Liver (tissue), 9 donors: ENCODE results near the gene FBXO38. TPM values are rescaled to one million over a fixed set of nuclear protein-coding genes. Genes with fewer than 3 reads are reported as not detected.

Source experiments
- DNase-seq: peaks from one replicate; pipeline ENCODE4 v3.0.0-alpha.2; 2017; ENCODE audit warnings: low spot score
- H3K27ac ChIP-seq, 2 donors: one replicate each; pipeline ENCODE4 v1.7.0; 2013; ENCODE audit warnings: inconsistent platforms in 2 of 2, low read length in 2 of 2, control low read depth in 1 of 2, low read depth in 1 of 2, mild to moderate bottlenecking in 1 of 2
- H3K27me3 ChIP-seq, 4 donors: one replicate each; pipeline versions ENCODE4 v1.6.1 to v1.7.0; 2013; ENCODE audit warnings: low read length in 3 of 4, inconsistent platforms in 1 of 4, mild to moderate bottlenecking in 1 of 4, moderate library complexity in 1 of 4; ENCODE audit not compliant: control insufficient read depth in 4 of 4, insufficient read depth in 4 of 4
- H3K36me3 ChIP-seq, 4 donors: one replicate each; pipeline versions ENCODE4 v1.6.1 to v1.7.0; 2013; ENCODE audit warnings: low read length in 3 of 4, mild to moderate bottlenecking in 3 of 4, low read depth in 1 of 4, moderate library complexity in 1 of 4; ENCODE audit not compliant: control insufficient read depth in 4 of 4, insufficient read depth in 3 of 4
- H3K4me1 ChIP-seq, 4 donors: one replicate each; pipeline versions ENCODE4 v1.6.1 to v1.7.0; 2013; ENCODE audit warnings: low read length in 3 of 4, mild to moderate bottlenecking in 3 of 4, moderate library complexity in 1 of 4; ENCODE audit not compliant: control insufficient read depth in 4 of 4, insufficient read depth in 4 of 4
- H3K4me3 ChIP-seq, 3 donors: one replicate each; pipeline versions ENCODE4 v1.6.1 to v1.7.0; 2013; ENCODE audit warnings: low read length in 3 of 3, control low read depth in 1 of 3, low read depth in 1 of 3, mild to moderate bottlenecking in 1 of 3
- H3K9ac ChIP-seq, 2 donors: one replicate each; pipeline ENCODE4 v1.7.0; 2013; ENCODE audit warnings: low read length in 2 of 2, mild to moderate bottlenecking in 2 of 2, moderate library complexity in 2 of 2, control low read depth in 1 of 2, low read depth in 1 of 2
- H3K9me3 ChIP-seq, 4 donors: one replicate each; pipeline versions ENCODE4 v1.6.1 to v1.7.0; 2013; ENCODE audit warnings: low read length in 3 of 4; ENCODE audit not compliant: control insufficient read depth in 4 of 4
- CTCF ChIP-seq: fragments of 150-350 bp; IDR thresholded peaks from 2 replicates; pipeline ENCODE4 v1.5.1; 2017; ENCODE audit warnings: improper control_type of control experiment, low read depth, low read length; ENCODE audit not compliant: missing input control
- FOXA1 ChIP-seq: IDR thresholded peaks from 2 replicates; pipeline ENCODE4 v1.6.1; 2016; ENCODE audit warnings: antibody characterized with exemption
- FOXA2 ChIP-seq: IDR thresholded peaks from 2 replicates; pipeline ENCODE4 v1.6.1; 2016; ENCODE audit warnings: antibody characterized with exemption
- HNF4A ChIP-seq, 2 donors: conservative IDR thresholded peaks; 2 replicates each; pipeline ENCODE4 v1.6.1; 2016; ENCODE audit warnings: antibody characterized with exemption in 2 of 2, mild to moderate bottlenecking in 2 of 2
- HNF4G ChIP-seq: IDR thresholded peaks from 2 replicates; pipeline ENCODE4 v1.6.1; 2016; ENCODE audit warnings: antibody characterized with exemption
- MAX ChIP-seq: IDR thresholded peaks from 2 replicates; pipeline ENCODE4 v1.6.1; 2016; ENCODE audit warnings: antibody characterized with exemption
- NR2F2 ChIP-seq: IDR thresholded peaks from 2 replicates; pipeline ENCODE4 v1.6.1; 2016; ENCODE audit warnings: antibody characterized with exemption
- RAD21 ChIP-seq, 2 donors: IDR thresholded peaks; 2 replicates each; pipeline ENCODE4 v1.6.1; 2016; ENCODE audit warnings: antibody characterized with exemption in 2 of 2, mild to moderate bottlenecking in 2 of 2
- RXRA ChIP-seq, 2 donors: IDR thresholded peaks; 2 replicates each; pipeline ENCODE4 v1.6.1; 2017 to 2018; ENCODE audit warnings: antibody characterized with exemption in 2 of 2, mild to moderate bottlenecking in 1 of 2
- SP1 ChIP-seq: IDR thresholded peaks from 2 replicates; pipeline ENCODE4 v1.6.1; 2018; ENCODE audit warnings: antibody characterized with exemption, mild to moderate bottlenecking
- TAF1 ChIP-seq: conservative IDR thresholded peaks from 2 replicates; pipeline ENCODE4 v1.6.1; 2016; ENCODE audit warnings: antibody characterized with exemption, mild to moderate bottlenecking
- ZBTB33 ChIP-seq: IDR thresholded peaks from 2 replicates; pipeline ENCODE4 v1.6.1; 2016; ENCODE audit warnings: antibody characterized with exemption
- WGBS: extraction: QIAGEN DNeasy Blood & Tissue Kit; methylation state at CpG from one replicate; pipeline ENCODE4 v1.1.7; 2013; 5-methylcytosine and 5-hydroxymethylcytosine counted together
- polyA plus RNA-seq, 2 donors: library from polyadenylated mRNA; stranded (reverse) in 1 of 2; unstranded in 1 of 2; fragments of 200-250 nt in 1 of 2; fragments of >200 nt in 1 of 2; fragmentation: Nextera tagmentation in 1 of 2; extraction: Ambion mirVana in 1 of 2; gene quantifications; one replicate each; pipeline versions ENCODE4 v1.2.1 to v1.2.3, GENCODE V29; 2013 to 2015
- total RNA-seq, 2 donors: library from RNA; depleted of rRNA; stranded (reverse); fragments of >200 nt; gene quantifications; one replicate each; pipeline ENCODE4 v1.2.3, GENCODE V29; 2014
- donor health status: healthy.
- donor health status: healthy.
- donor health status: healthy.
- donor health status: healthy.
- donor health status: healthy.

Gene FBXO38
- total and polyA plus RNA-seq, 4 donors: 8.2 to 40.9 (median 25.3) TPM

GRCh38 chr5:148386041-148386440 lies 2.3 kb downstream of the FBXO38 start:
- TF ChIP-seq SP1 (no peak), CTCF (no peak), RXRA (IDR thresholded peaks at IDR 0.05) (no peak)
- no peaks in the 10 kb centered on the region for H3K27me3 ChIP-seq
- WGBS: 52% methylated on average over 1 of the region's 1 CpG
- no peak overlapping the region for H3K27ac ChIP-seq
- no peak for DNase-seq
- peaks cover 3 to 29% (median 23%) of the 10 kb centered on the region in 4 donors for H3K4me1 ChIP-seq
- no peak overlapping the region for H3K4me3 ChIP-seq
- no peak overlapping the region for H3K9ac ChIP-seq
- no peaks in the 10 kb centered on the region for H3K36me3 ChIP-seq
- H3K9me3 ChIP-seq: no peaks in the 10 kb centered on the region

- H3K9me3 ChIP-seq: no peaks in the 10 kb centered on the region
- H3K9ac ChIP-seq: no peak overlapping the region
- 82% methylated on average over 3 of the region's 3 CpGs for WGBS
- H3K27me3 ChIP-seq: no peaks in the 10 kb centered on the region
- H3K4me3 ChIP-seq: no peak overlapping the region
- H3K36me3 ChIP-seq: no peaks in the 10 kb centered on the region
- H3K4me1 ChIP-seq: peaks cover 3 to 29% (median 23%) of the 10 kb centered on the region in 4 donors
- H3K27ac ChIP-seq: no peak overlapping the region
- no peak for TF ChIP-seq HNF4G
- no peak for TF ChIP-seq ZBTB33
- TF ChIP-seq FOXA1: no peak
- no peak for TF ChIP-seq TAF1
- TF ChIP-seq HNF4A (conservative IDR thresholded peaks at IDR 0.05): no peak
- no peak for TF ChIP-seq FOXA2
- TF ChIP-seq MAX: no peak
- TF ChIP-seq RXRA (IDR thresholded peaks at IDR 0.05): no peak
- TF ChIP-seq RAD21 (IDR thresholded peaks at IDR 0.05): no peak
- no peak for TF ChIP-seq SP1
- TF ChIP-seq NR2F2: no peak
- DNase-seq: no peak
Observed at GRCh38 chr5:148387325-148387724, 3.6 kb downstream of the FBXO38 start.

GRCh38 chr5:148388696-148389095 lies 4.9 kb downstream of the FBXO38 start:
- Histone ChIP-seq H3K4me3 (no peak overlapping the region), H3K27ac (no peak overlapping the region), H3K27me3 (no peaks in the 10 kb centered on the region), H3K36me3 (no peaks in the 10 kb centered on the region), H3K9me3 (no peaks in the 10 kb centered on the region), H3K4me1 (peaks cover 9 to 34% (median 32%) of the 10 kb centered on the region in 4 donors), H3K9ac (no peak overlapping the region)
- TF ChIP-seq CTCF (no peak), FOXA1 (no peak)
- DNase-seq: no peak
- WGBS: 74% methylated on average over 1 of the region's 1 CpG
